HEK293 (cell line): ENCODE data around the gene PPP1CC.

Source experiments
- CTCF ChIP-seq: fragments of 450-650 bp; formaldehyde crosslinking; IDR thresholded peaks from 2 replicates; pipeline ENCODE4 v1.5.1; 2016; ENCODE audit warnings: missing biosample characterization, missing genetic modification characterization
- REST ChIP-seq: fragments of 450-650 bp; formaldehyde crosslinking; IDR thresholded peaks from 2 replicates; pipeline ENCODE4 v1.5.1; 2016; ENCODE audit warnings: missing biosample characterization, missing genetic modification characterization
- ZNF211 ChIP-seq: fragments of 450-650 bp; formaldehyde crosslinking; IDR thresholded peaks from 2 replicates; pipeline ENCODE4 v1.5.1; 2016; ENCODE audit warnings: low read depth, missing biosample characterization, missing genetic modification characterization
- ZNF274 ChIP-seq, 2 experiments: fragments of 200-500 bp in 1 of 2; fragments of 450-650 bp in 1 of 2; sonication (Bioruptor generic) in 1 of 2; formaldehyde crosslinking in 1 of 2; IDR thresholded peaks; 2 replicates each; pipeline versions ENCODE4 v1.5.1 to v1.6.1; 2014 to 2016; ENCODE audit warnings: borderline replicate concordance in 1 of 2, inconsistent platforms in 1 of 2, low read length in 1 of 2, missing biosample characterization in 1 of 2, missing genetic modification characterization in 1 of 2
- ZNF404 ChIP-seq: fragments of 450-650 bp; formaldehyde crosslinking; IDR thresholded peaks from 2 replicates; pipeline ENCODE4 v1.5.1; 2017; ENCODE audit warnings: missing biosample characterization, missing genetic modification characterization
- ZNF423 ChIP-seq: fragments of 450-650 bp; formaldehyde crosslinking; IDR thresholded peaks from 2 replicates; pipeline ENCODE4 v1.5.1; 2016; ENCODE audit warnings: missing biosample characterization, missing genetic modification characterization
- ZNF426 ChIP-seq: fragments of 450-650 bp; formaldehyde crosslinking; IDR thresholded peaks from 2 replicates; pipeline ENCODE4 v1.5.1; 2017; ENCODE audit warnings: missing biosample characterization, missing genetic modification characterization, mild to moderate bottlenecking, inconsistent platforms, moderate library complexity
- TF ChIP-seq, protein P1 (sequence below): fragments of 450-650 bp; formaldehyde crosslinking; IDR thresholded peaks from 2 replicates; pipeline ENCODE4 v1.5.1; 2016; ENCODE audit warnings: missing biosample characterization, missing genetic modification characterization
- TF ChIP-seq, protein P2 (sequence below): fragments of 450-650 bp; formaldehyde crosslinking; IDR thresholded peaks from 2 replicates; pipeline ENCODE4 v1.5.1; 2016; ENCODE audit warnings: missing biosample characterization, missing genetic modification characterization

GRCh38 chr12:110778833-110779577, 36.3 kb upstream of the PPP1CC start:
- TF ChIP-seq REST (tag by site-specific recombination) (no peak), ZNF426 (no peak), ZNF404 (tag by site-specific recombination) (no peak), ZNF274 (IDR thresholded peaks at IDR 0.05; ENCODE audit: low read length) (no peak), ZNF274 (tag by site-specific recombination; IDR thresholded peaks at IDR 0.05; ENCODE audit: borderline replicate concordance) (no peak), CTCF (tag by site-specific recombination) (no peak), ZNF211 (tag by site-specific recombination) (no peak), ZNF423 (no peak)
- TF ChIP-seq, protein P1, sequence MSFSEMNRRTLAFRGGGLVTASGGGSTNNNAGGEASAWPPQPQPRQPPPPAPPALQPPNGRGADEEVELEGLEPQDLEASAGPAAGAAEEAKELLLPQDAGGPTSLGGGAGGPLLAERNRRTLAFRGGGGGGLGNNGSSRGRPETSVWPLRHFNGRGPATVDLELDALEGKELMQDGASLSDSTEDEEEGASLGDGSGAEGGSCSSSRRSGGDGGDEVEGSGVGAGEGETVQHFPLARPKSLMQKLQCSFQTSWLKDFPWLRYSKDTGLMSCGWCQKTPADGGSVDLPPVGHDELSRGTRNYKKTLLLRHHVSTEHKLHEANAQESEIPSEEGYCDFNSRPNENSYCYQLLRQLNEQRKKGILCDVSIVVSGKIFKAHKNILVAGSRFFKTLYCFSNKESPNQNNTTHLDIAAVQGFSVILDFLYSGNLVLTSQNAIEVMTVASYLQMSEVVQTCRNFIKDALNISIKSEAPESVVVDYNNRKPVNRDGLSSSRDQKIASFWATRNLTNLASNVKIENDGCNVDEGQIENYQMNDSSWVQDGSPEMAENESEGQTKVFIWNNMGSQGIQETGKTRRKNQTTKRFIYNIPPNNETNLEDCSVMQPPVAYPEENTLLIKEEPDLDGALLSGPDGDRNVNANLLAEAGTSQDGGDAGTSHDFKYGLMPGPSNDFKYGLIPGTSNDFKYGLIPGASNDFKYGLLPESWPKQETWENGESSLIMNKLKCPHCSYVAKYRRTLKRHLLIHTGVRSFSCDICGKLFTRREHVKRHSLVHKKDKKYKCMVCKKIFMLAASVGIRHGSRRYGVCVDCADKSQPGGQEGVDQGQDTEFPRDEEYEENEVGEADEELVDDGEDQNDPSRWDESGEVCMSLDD: no peak
- TF ChIP-seq, protein P2, sequence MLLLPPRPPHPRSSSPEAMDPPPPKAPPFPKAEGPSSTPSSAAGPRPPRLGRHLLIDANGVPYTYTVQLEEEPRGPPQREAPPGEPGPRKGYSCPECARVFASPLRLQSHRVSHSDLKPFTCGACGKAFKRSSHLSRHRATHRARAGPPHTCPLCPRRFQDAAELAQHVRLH (tag by site-specific recombination): no peak
